RWPE1 (cell line): ENCODE results near the gene HNRNPUL1.
A peak's percentile ranks its signal among the peaks of the same experiment; 100 is the strongest.

ENCODE experiments used
- CTCF ChIA-PET: fragments of 350-600 bp; sonication (Branson Sonifier 250); formaldehyde crosslinking; extraction: SDS; loops from one replicate; lab custom pipeline; 2021; lab: Yijun Ruan, JAX
- POLR2A ChIA-PET: fragments of 400-600 bp; formaldehyde crosslinking; extraction: SDS; loops from one replicate; lab custom pipeline; 2020; ENCODE audit warnings: antibody characterized with exemption; ENCODE audit not compliant: low non-redundant PET; lab: Yijun Ruan, JAX
- DNase-seq: peaks from one replicate; pipeline ENCODE4 v3.0.0; 2012; ENCODE audit warnings: low spot score
- H3K27ac ChIP-seq: fragments of 450-650 bp; 2 replicates; pipeline ENCODE4 v1.5.1; 2017
- TF ChIP-seq, protein P1 (sequence below): fragments of 450-650 bp; conservative IDR thresholded peaks from 2 replicates; pipeline ENCODE4 v1.5.1; 2017; ENCODE audit warnings: low read depth, mild to moderate bottlenecking

HNRNPUL1 gene

GRCh38 chr19:41322451-41322850 lies 58.3 kb downstream of the HNRNPUL1 start:
- ChIA-PET POLR2A (no interaction called here), CTCF (interaction anchor here (0.8 kb wide), 1 partner anchor 19 kb away, joined by 3 read pairs; no protein-coding TSS in a partner anchor)
- DNase-seq: no peak
- peak overlapping the region; percentile 97 for H3K27ac ChIP-seq
- TF ChIP-seq, protein P1, sequence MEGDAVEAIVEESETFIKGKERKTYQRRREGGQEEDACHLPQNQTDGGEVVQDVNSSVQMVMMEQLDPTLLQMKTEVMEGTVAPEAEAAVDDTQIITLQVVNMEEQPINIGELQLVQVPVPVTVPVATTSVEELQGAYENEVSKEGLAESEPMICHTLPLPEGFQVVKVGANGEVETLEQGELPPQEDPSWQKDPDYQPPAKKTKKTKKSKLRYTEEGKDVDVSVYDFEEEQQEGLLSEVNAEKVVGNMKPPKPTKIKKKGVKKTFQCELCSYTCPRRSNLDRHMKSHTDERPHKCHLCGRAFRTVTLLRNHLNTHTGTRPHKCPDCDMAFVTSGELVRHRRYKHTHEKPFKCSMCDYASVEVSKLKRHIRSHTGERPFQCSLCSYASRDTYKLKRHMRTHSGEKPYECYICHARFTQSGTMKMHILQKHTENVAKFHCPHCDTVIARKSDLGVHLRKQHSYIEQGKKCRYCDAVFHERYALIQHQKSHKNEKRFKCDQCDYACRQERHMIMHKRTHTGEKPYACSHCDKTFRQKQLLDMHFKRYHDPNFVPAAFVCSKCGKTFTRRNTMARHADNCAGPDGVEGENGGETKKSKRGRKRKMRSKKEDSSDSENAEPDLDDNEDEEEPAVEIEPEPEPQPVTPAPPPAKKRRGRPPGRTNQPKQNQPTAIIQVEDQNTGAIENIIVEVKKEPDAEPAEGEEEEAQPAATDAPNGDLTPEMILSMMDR: no peak

GRCh38 chr19:41323023-41323422 lies 58.9 kb downstream of the HNRNPUL1 start:
- POLR2A ChIA-PET: no interaction called here
- DNase-seq: no peak
- peak overlapping the region; percentile 97 for H3K27ac ChIP-seq
- CTCF ChIA-PET: interaction anchor here (0.7 kb wide), 1 partner anchor 9 kb away, joined by 3 read pairs; no protein-coding TSS in a partner anchor
- TF ChIP-seq, protein P1: no peak

DNA sequence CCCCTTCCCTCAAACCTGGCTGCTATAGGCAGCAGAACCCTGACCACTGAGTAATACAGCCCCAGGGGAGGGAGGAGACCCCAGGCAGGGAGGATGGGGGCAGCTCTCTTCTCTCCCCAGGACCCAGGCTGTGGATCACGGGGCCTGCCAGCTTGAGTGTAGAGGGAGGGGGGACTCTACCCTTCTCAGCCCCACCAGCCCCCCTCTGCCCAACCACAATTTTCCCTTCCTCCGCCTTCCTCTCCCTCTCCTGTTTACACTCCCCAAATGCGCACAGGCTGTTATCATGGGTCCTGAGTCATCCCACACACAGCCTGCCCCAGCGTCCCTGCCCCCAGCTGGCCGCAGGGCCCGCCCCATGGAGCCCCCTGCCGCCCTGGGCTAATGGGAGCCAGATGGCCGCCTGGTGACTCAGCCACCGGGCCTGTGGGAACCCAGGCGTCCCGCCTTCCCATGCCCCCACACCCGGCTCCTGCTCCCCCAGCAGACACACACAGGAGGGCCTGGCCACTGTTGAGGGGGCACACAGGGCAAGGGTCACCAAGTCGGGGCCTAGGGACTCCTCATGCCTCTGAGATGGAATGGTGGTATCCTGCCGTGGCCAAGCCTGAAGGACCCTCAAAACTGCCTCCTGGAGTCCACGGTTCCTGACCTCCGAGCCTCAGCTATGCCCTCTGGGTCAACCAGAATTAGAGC lies 59.4 kb downstream of the HNRNPUL1 start:
- ChIA-PET POLR2A (interaction anchor here (0.7 kb wide), 1 partner anchor 24 kb away, joined by 3 read pairs; no protein-coding TSS in a partner anchor), CTCF (interaction anchor here (0.7 kb wide), 2 partner anchors 9 to 39 kb away, joined by 3 to 4 read pairs; no protein-coding TSS in a partner anchor)
- peak overlapping the region; percentile 97 for H3K27ac ChIP-seq
- TF ChIP-seq, protein P1: no peak
- peak; percentile 72 for DNase-seq

DNA sequence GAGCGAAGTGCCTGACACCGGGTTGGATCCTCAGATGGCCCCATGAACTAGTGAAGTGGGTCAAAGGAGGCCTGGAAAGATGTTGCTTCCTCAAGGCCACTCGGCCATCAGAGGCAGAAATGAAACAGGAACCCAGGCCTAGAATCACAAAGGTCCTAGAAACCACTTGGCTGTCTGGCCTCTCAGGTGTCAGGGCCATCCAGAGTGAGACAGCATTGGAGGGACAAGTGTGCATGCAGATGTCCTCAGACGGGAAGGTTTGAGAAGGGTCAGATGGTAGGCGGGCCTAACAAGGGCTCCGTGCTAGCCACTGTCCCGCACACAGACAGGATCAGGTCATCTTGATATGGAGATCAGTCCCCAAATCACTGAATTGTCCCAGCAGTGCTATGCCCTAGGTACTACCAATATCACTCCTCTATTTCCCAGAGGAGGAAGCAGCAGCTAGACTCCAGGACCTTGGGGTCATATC lies 60.1 kb downstream of the HNRNPUL1 start:
- ChIA-PET POLR2A (no interaction called here), CTCF (no interaction called here)
- DNase-seq: no peak
- peak overlapping the region; percentile 97 for H3K27ac ChIP-seq
- TF ChIP-seq, protein P1: no peak

- peak overlapping the region; percentile 97 for H3K27ac ChIP-seq
- TF ChIP-seq, protein P1: no peak
- ChIA-PET CTCF (no interaction called here), POLR2A (no interaction called here)
- DNase-seq: peak; percentile 84
Observed at GRCh38 chr19:41324921-41325639, 60.9 kb downstream of the HNRNPUL1 start.

DNA sequence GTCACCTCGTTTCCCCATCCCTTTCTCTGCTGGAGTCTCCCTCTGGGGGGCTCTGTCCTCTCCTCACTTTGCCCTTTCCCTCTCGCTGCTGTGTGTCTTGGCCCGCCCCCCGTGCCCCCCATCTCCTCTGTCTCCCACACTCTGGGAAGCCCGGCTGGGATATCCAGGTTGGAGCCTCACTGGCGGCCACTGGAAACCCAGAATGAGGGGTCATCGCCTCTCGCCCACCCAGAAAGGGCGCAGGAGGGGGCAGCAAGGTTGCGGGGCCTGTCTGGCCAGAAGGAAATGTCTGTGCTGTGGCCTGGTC lies 61.4 kb downstream of the HNRNPUL1 start:
- ChIA-PET CTCF (no interaction called here), POLR2A (no interaction called here)
- TF ChIP-seq, protein P1: no peak
- no peak for DNase-seq
- H3K27ac ChIP-seq: peak overlapping the region; percentile 97
